SK-N-SH treated with all-trans-retinoic acid at 6 μM for 48 hours (cell line): ENCODE results near the gene SLC9B1.

Experiments used
- ATAC-seq: fragments of 200-7000 bp; cut with Tn5 transposase; 3 replicates; pipeline ENCODE4 v1.9.1; 2020; ENCODE audit warnings: mild to moderate bottlenecking, moderate library complexity
- ARNTL ChIP-seq: fragments of 450-650 bp; formaldehyde crosslinking; IDR thresholded peaks from 2 replicates; pipeline ENCODE4 v1.5.0; 2020; ENCODE audit warnings: low read depth, mild to moderate bottlenecking, moderate library complexity, borderline replicate concordance
- BACH2 ChIP-seq: fragments of 250-450 bp; sonication (Bioruptor Pico); IDR thresholded peaks from 2 replicates; pipeline ENCODE4 v1.9.0; 2021; ENCODE audit warnings: mild to moderate bottlenecking, borderline replicate concordance
- ESRRG ChIP-seq: fragments of 250-450 bp; sonication (Bioruptor Pico); IDR thresholded peaks from 2 replicates; pipeline ENCODE4 v1.6.1; 2021; ENCODE audit warnings: mild to moderate bottlenecking
- GLIS3 ChIP-seq: fragments of 250-450 bp; sonication (Bioruptor Pico); IDR thresholded peaks from 2 replicates; pipeline ENCODE4 v1.5.0; 2020; ENCODE audit warnings: mild to moderate bottlenecking, moderate library complexity
- ISL1 ChIP-seq: fragments of 250-450 bp; sonication (Bioruptor Pico); IDR thresholded peaks from 2 replicates; pipeline ENCODE4 v2.1.2; 2022; ENCODE audit warnings: mild to moderate bottlenecking, moderate library complexity
- PPARA ChIP-seq: fragments of 250-450 bp; sonication (Bioruptor Pico); IDR thresholded peaks from 2 replicates; pipeline ENCODE4 v1.5.0; 2020; ENCODE audit warnings: mild to moderate bottlenecking, borderline replicate concordance
- SNAI2 ChIP-seq: fragments of 250-450 bp; sonication (Bioruptor Pico); IDR thresholded peaks from 2 replicates; pipeline ENCODE4 v1.5.0; 2020; ENCODE audit warnings: mild to moderate bottlenecking, moderate library complexity
- TCF4 ChIP-seq: fragments of 250-450 bp; sonication (Bioruptor Pico); IDR thresholded peaks from 2 replicates; pipeline ENCODE4 v1.8.0; 2021; ENCODE audit warnings: mild to moderate bottlenecking, moderate library complexity, borderline replicate concordance
- TOX ChIP-seq: fragments of 250-450 bp; sonication (Bioruptor Pico); IDR thresholded peaks from 2 replicates; pipeline ENCODE4 v1.8.0; 2021; ENCODE audit warnings: mild to moderate bottlenecking, moderate library complexity, borderline replicate concordance
- ZFP3 ChIP-seq: fragments of 250-450 bp; sonication (Bioruptor Pico); IDR thresholded peaks from 2 replicates; pipeline ENCODE4 v1.5.0; 2020; ENCODE audit warnings: mild to moderate bottlenecking, moderate library complexity
- ZFP30 ChIP-seq: fragments of 450-650 bp; formaldehyde crosslinking; IDR thresholded peaks from 2 replicates; pipeline ENCODE4 v1.5.0; 2022; ENCODE audit warnings: mild to moderate bottlenecking, moderate library complexity
- ZNF565 ChIP-seq: fragments of 450-650 bp; formaldehyde crosslinking; conservative IDR thresholded peaks from 2 replicates; pipeline ENCODE4 v1.5.0; 2020; ENCODE audit warnings: low read depth, mild to moderate bottlenecking, moderate library complexity
- ZNF70 ChIP-seq: fragments of 450-650 bp; formaldehyde crosslinking; IDR thresholded peaks from 2 replicates; pipeline ENCODE4 v1.5.0; 2020; ENCODE audit warnings: mild to moderate bottlenecking, moderate library complexity
- ZNF8 ChIP-seq: fragments of 450-650 bp; formaldehyde crosslinking; IDR thresholded peaks from 2 replicates; pipeline ENCODE4 v1.5.0; 2020; ENCODE audit warnings: mild to moderate bottlenecking, moderate library complexity
- TF ChIP-seq, protein P1 (sequence below): fragments of 250-450 bp; sonication (Bioruptor Pico); IDR thresholded peaks from 2 replicates; pipeline ENCODE4 v1.5.1; 2021; ENCODE audit warnings: mild to moderate bottlenecking, moderate library complexity
- TF ChIP-seq, protein P2 (sequence below): fragments of 250-450 bp; sonication (Bioruptor Pico); IDR thresholded peaks from 2 replicates; pipeline ENCODE4 v1.5.1; 2020; ENCODE audit warnings: low read depth, mild to moderate bottlenecking, moderate library complexity
- TF ChIP-seq, protein P3 (sequence below): fragments of 250-450 bp; sonication (Bioruptor Pico); IDR thresholded peaks from 2 replicates; pipeline ENCODE4 v1.5.0; 2020; ENCODE audit warnings: mild to moderate bottlenecking, moderate library complexity
- TF ChIP-seq, protein P4 (sequence below): fragments of 250-450 bp; sonication (Bioruptor Pico); IDR thresholded peaks from 2 replicates; pipeline ENCODE4 v1.8.0; 2020; ENCODE audit warnings: mild to moderate bottlenecking, moderate library complexity, borderline replicate concordance

SLC9B1 gene

DNA sequence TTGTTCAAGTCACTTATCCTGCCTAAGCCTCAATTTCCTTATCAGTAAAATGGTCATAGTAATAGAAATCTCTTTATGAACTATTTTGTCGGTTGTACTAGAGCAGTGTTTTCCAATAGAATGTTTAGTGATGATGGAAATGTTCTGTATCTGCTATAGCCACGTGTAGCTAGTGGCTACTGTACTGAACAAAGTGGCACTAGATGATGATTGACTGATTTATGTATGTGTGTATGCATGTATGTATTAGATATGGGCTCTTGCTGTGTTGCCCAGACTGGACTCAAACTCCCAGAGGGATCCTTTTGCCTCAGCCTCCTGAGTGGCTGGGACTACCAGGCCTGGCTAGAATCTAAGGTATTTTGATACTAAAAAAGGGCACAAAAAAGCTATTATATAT lies 24.7 kb upstream of the SLC9B1 start (continued):
- TF ChIP-seq, protein P1, sequence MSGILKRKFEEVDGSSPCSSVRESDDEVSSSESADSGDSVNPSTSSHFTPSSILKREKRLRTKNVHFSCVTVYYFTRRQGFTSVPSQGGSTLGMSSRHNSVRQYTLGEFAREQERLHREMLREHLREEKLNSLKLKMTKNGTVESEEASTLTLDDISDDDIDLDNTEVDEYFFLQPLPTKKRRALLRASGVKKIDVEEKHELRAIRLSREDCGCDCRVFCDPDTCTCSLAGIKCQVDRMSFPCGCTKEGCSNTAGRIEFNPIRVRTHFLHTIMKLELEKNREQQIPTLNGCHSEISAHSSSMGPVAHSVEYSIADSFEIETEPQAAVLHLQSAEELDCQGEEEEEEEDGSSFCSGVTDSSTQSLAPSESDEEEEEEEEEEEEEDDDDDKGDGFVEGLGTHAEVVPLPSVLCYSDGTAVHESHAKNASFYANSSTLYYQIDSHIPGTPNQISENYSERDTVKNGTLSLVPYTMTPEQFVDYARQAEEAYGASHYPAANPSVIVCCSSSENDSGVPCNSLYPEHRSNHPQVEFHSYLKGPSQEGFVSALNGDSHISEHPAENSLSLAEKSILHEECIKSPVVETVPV (CRISPR knock-in tag), result no peak

DNA sequence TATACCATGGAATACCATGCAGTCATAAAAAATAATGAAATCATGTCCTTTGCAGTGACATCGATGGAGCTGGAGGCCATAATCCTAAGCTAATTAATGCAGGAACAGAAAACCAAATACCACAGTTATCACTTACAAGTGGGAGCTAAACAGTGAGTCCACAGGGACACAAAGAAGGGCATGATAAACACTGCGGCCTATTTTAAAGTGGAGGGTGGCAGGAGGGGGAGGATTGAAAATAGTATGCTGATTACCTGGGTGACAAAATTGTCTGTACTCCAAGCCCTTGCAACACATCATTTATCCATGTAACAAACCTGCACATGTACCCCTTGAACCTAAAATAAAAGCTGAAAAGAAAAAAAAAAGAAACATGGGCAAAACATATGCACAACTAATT lies 16.7 kb upstream of the SLC9B1 start:
- ATAC-seq, result no peak
- TF ChIP-seq GLIS3 (CRISPR knock-in tag) (no peak), ZNF8 (CRISPR knock-in tag) (no peak), TOX (CRISPR knock-in tag) (no peak), ZNF565 (CRISPR knock-in tag) (no peak), ZFP3 (no peak), ISL1 (CRISPR knock-in tag) (no peak), ARNTL (CRISPR knock-in tag) (no peak), ESRRG (no peak)
- TF ChIP-seq, protein P1 (CRISPR knock-in tag), result no peak
- TF ChIP-seq, all 23 proteins: peak for 0

DNA sequence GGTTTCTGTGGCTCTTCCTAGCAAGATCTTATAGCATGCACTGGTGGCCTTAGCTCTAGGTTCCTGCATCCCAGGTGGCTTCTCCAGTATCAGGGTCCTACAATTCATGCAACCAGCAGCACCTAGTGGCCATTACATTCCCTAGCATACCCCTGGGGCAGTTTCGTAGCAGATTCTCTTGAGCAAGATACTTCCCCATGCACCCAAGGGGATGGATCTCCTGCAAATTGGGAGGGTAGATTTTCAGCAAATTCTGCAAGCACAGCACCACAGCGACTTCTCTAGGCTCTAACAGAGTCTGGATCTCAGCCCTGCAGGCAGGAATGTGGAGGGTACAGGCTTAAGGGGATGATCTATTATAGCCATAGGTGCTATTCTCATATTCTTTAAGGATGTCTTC lies 13.1 kb upstream of the SLC9B1 start:
- TF ChIP-seq ISL1 (CRISPR knock-in tag) (no peak), ZNF8 (CRISPR knock-in tag) (no peak), PPARA (CRISPR knock-in tag) (no peak), TOX (CRISPR knock-in tag) (no peak), GLIS3 (CRISPR knock-in tag) (no peak), ZNF70 (no peak), BACH2 (no peak), ZNF565 (CRISPR knock-in tag) (no peak), ARNTL (CRISPR knock-in tag) (no peak), ZFP30 (CRISPR knock-in tag) (no peak), TCF4 (CRISPR knock-in tag) (no peak), SNAI2 (CRISPR knock-in tag) (no peak), ESRRG (no peak)
- TF ChIP-seq, protein P2, sequence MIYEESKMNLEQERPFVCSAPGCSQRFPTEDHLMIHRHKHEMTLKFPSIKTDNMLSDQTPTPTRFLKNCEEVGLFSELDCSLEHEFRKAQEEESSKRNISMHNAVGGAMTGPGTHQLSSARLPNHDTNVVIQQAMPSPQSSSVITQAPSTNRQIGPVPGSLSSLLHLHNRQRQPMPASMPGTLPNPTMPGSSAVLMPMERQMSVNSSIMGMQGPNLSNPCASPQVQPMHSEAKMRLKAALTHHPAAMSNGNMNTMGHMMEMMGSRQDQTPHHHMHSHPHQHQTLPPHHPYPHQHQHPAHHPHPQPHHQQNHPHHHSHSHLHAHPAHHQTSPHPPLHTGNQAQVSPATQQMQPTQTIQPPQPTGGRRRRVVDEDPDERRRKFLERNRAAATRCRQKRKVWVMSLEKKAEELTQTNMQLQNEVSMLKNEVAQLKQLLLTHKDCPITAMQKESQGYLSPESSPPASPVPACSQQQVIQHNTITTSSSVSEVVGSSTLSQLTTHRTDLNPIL (CRISPR knock-in tag), result no peak
- TF ChIP-seq, protein P3, sequence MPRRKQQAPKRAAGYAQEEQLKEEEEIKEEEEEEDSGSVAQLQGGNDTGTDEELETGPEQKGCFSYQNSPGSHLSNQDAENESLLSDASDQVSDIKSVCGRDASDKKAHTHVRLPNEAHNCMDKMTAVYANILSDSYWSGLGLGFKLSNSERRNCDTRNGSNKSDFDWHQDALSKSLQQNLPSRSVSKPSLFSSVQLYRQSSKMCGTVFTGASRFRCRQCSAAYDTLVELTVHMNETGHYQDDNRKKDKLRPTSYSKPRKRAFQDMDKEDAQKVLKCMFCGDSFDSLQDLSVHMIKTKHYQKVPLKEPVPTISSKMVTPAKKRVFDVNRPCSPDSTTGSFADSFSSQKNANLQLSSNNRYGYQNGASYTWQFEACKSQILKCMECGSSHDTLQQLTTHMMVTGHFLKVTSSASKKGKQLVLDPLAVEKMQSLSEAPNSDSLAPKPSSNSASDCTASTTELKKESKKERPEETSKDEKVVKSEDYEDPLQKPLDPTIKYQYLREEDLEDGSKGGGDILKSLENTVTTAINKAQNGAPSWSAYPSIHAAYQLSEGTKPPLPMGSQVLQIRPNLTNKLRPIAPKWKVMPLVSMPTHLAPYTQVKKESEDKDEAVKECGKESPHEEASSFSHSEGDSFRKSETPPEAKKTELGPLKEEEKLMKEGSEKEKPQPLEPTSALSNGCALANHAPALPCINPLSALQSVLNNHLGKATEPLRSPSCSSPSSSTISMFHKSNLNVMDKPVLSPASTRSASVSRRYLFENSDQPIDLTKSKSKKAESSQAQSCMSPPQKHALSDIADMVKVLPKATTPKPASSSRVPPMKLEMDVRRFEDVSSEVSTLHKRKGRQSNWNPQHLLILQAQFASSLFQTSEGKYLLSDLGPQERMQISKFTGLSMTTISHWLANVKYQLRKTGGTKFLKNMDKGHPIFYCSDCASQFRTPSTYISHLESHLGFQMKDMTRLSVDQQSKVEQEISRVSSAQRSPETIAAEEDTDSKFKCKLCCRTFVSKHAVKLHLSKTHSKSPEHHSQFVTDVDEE (CRISPR knock-in tag), result no peak
- TF ChIP-seq, protein P4, sequence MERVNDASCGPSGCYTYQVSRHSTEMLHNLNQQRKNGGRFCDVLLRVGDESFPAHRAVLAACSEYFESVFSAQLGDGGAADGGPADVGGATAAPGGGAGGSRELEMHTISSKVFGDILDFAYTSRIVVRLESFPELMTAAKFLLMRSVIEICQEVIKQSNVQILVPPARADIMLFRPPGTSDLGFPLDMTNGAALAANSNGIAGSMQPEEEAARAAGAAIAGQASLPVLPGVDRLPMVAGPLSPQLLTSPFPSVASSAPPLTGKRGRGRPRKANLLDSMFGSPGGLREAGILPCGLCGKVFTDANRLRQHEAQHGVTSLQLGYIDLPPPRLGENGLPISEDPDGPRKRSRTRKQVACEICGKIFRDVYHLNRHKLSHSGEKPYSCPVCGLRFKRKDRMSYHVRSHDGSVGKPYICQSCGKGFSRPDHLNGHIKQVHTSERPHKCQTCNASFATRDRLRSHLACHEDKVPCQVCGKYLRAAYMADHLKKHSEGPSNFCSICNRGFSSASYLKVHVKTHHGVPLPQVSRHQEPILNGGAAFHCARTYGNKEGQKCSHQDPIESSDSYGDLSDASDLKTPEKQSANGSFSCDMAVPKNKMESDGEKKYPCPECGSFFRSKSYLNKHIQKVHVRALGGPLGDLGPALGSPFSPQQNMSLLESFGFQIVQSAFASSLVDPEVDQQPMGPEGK (CRISPR knock-in tag), result no peak
- TF ChIP-seq, protein P1 (CRISPR knock-in tag), result no peak
- ATAC-seq, result peak; percentile 81
